Measurements from ENCODE around the gene CDX2.

GRCh38 chr13:27918918-27919658, 50.0 kb downstream of the CDX2 start:
- TF ChIP-seq CTCF (IDR thresholded peaks at IDR 0.05; ENCODE audit: low read depth, low read length, poor library complexity, severe bottlenecking): no peak
- TF ChIP-seq EZH2phosphoT487 (IDR thresholded peaks at IDR 0.05; ENCODE audit: borderline replicate concordance, low read length): no peak
